Activated CD8-positive, alpha-beta memory T cell treated with anti-CD3 and anti-CD28 coated beads for 36 hours (primary cell): ENCODE results near the gene PLEKHA7. TPM values are rescaled to one million over a fixed set of nuclear protein-coding genes. Genes with fewer than 3 reads are reported as not detected.

Experiments
- CTCF ChIA-PET: fragments of 350-600 bp; sonication (Branson Sonifier 250); formaldehyde crosslinking; loops from one replicate; lab custom pipeline; 2021; ENCODE audit warnings: antibody characterized with exemption; lab: Charles Lee
- POLR2A ChIA-PET: fragments of 350-600 bp; sonication (Branson Sonifier 250); formaldehyde crosslinking; loops from one replicate; lab custom pipeline; 2021; ENCODE audit warnings: antibody characterized with exemption; lab: Charles Lee
- total RNA-seq, 2 experiments: library from RNA; stranded (reverse); gene quantifications; one replicate each; pipeline ENCODE4 v1.2.3, GENCODE V29; 2021

PLEKHA7 gene
- total RNA-seq, 2 experiments from 2014 or later: 9.5 TPM

- ChIA-PET CTCF (no interaction called here), POLR2A (no interaction called here)
These were observed 172.7 kb downstream of the PLEKHA7 start for GRCh38 chr11:16841481-16841880.

- ChIA-PET POLR2A (no interaction called here), CTCF (no interaction called here)
These were observed 173.3 kb downstream of the PLEKHA7 start for GRCh38 chr11:16840951-16841350.

GRCh38 chr11:16839821-16840220 is 174.4 kb downstream of the PLEKHA7 start:
- POLR2A ChIA-PET: no interaction called here
- CTCF ChIA-PET: no interaction called here

- CTCF ChIA-PET: no interaction called here
- POLR2A ChIA-PET: no interaction called here
These were observed 179.8 kb downstream of the PLEKHA7 start for GRCh38 chr11:16834384-16834783.

- ChIA-PET CTCF (interaction anchor here (0.6 kb wide), 1 partner anchor 77 kb away, joined by 4 read pairs; no protein-coding TSS in a partner anchor), POLR2A (no interaction called here)
These were observed 181.2 kb downstream of the PLEKHA7 start for GRCh38 chr11:16833026-16833425.

- POLR2A ChIA-PET: no interaction called here
- CTCF ChIA-PET: interaction anchor here (0.8 kb wide), 1 partner anchor 231 kb away, joined by 3 read pairs; no protein-coding TSS in a partner anchor
These were observed 182.0 kb downstream of the PLEKHA7 start for GRCh38 chr11:16832193-16832539.

- POLR2A ChIA-PET: no interaction called here
- CTCF ChIA-PET: interaction anchor here (0.8 to 0.9 kb wide), 2 partner anchors 11 to 232 kb away, joined by 3 read pairs; no protein-coding TSS in a partner anchor
These were observed 182.7 kb downstream of the PLEKHA7 start for GRCh38 chr11:16831316-16832192.

- ChIA-PET POLR2A (no interaction called here), CTCF (interaction anchor here (0.9 kb wide), 1 partner anchor 39 kb away, joined by 3 read pairs; no protein-coding TSS in a partner anchor)
These were observed 187.1 kb downstream of the PLEKHA7 start for GRCh38 chr11:16827139-16827538.

GRCh38 chr11:16825968-16826367 is 188.2 kb downstream of the PLEKHA7 start:
- CTCF ChIA-PET: interaction anchor here (1.0 kb wide), 1 partner anchor 10 kb away, joined by 3 read pairs; no protein-coding TSS in a partner anchor

GRCh38 chr11:16825101-16825500 is 189.1 kb downstream of the PLEKHA7 start:
- POLR2A ChIA-PET: no interaction called here
- CTCF ChIA-PET: interaction anchor here (1.0 kb wide), 1 partner anchor 9 kb away, joined by 3 read pairs; no protein-coding TSS in a partner anchor

More at GRCh38 chr11:16825968-16826367, 188.2 kb downstream of the PLEKHA7 start:
- POLR2A ChIA-PET: no interaction called here

GRCh38 chr11:16820324-16821092 is 193.7 kb downstream of the PLEKHA7 start:
- ChIA-PET POLR2A (no interaction called here), CTCF (interaction anchor here (0.5 to 2.8 kb wide), 19 partner anchors 8 to 684 kb away, joined by 3 to 14 read pairs (median 4); no protein-coding TSS in a partner anchor)

- POLR2A ChIA-PET: no interaction called here
- CTCF ChIA-PET: interaction anchor here (0.9 kb wide), 1 partner anchor 554 kb away, joined by 3 read pairs; no protein-coding TSS in a partner anchor
These were observed 195.9 kb downstream of the PLEKHA7 start for GRCh38 chr11:16818284-16818683.

GRCh38 chr11:16817351-16817750 is 196.9 kb downstream of the PLEKHA7 start:
- POLR2A ChIA-PET: no interaction called here
- CTCF ChIA-PET: interaction anchor here (0.9 kb wide), 1 partner anchor 555 kb away, joined by 3 read pairs; no protein-coding TSS in a partner anchor

- POLR2A ChIA-PET: no interaction called here
These were observed 197.6 kb downstream of the PLEKHA7 start for GRCh38 chr11:16816358-16817270.

GRCh38 chr11:16815047-16815767 is 199.0 kb downstream of the PLEKHA7 start:
- ChIA-PET POLR2A (no interaction called here), CTCF (no interaction called here)

More at GRCh38 chr11:16816358-16817270, 197.6 kb downstream of the PLEKHA7 start:
- CTCF ChIA-PET: interaction anchor here (1.3 kb wide), 1 partner anchor 9 kb away, joined by 3 read pairs; no protein-coding TSS in a partner anchor

- ChIA-PET POLR2A (no interaction called here), CTCF (no interaction called here)
These were observed 199.7 kb downstream of the PLEKHA7 start for GRCh38 chr11:16814410-16815046.

- POLR2A ChIA-PET: no interaction called here
- CTCF ChIA-PET: no interaction called here
These were observed 201.1 kb downstream of the PLEKHA7 start for GRCh38 chr11:16813126-16813525.
